Hepatocyte (in vitro differentiated cells): Measurements from ENCODE around the gene GALNTL6. TPM values are rescaled to one million over a fixed set of nuclear protein-coding genes. Genes with fewer than 3 reads are reported as not detected.

Source experiments
- DNase-seq: peaks from one replicate; pipeline ENCODE4 v3.0.0-alpha.2; 2016; ENCODE audit warnings: low spot score
- H2AFZ ChIP-seq: fragments of 200-600 bp; sonication (generic); 2 replicates; pipeline ENCODE4 v1.6.0; 2016; ENCODE audit warnings: antibody characterized with exemption, mild to moderate bottlenecking
- H3K27ac ChIP-seq: fragments of 200-600 bp; sonication (generic); 2 replicates; pipeline ENCODE4 v1.5.1; 2016; ENCODE audit warnings: mild to moderate bottlenecking
- H3K27me3 ChIP-seq: fragments of 200-600 bp; sonication (generic); 2 replicates; pipeline ENCODE4 v1.6.1; 2016
- H3K36me3 ChIP-seq: fragments of 200-600 bp; sonication (generic); replicated peaks from 2 replicates; pipeline ENCODE4 v1.5.1; 2016; ENCODE audit warnings: low read depth; ENCODE audit not compliant: insufficient read depth
- H3K4me1 ChIP-seq: fragments of 200-600 bp; sonication (generic); 2 replicates; pipeline ENCODE4 v1.5.1; 2016; ENCODE audit warnings: mild to moderate bottlenecking, moderate library complexity; ENCODE audit not compliant: insufficient read depth
- H3K4me2 ChIP-seq: fragments of 200-600 bp; sonication (generic); 2 replicates; pipeline ENCODE4 v1.6.0; 2016
- H3K4me3 ChIP-seq: fragments of 200-600 bp; sonication (generic); 2 replicates; pipeline ENCODE4 v1.5.1; 2016; ENCODE audit warnings: mild to moderate bottlenecking
- H3K79me2 ChIP-seq: fragments of 200-600 bp; sonication (generic); 2 replicates; pipeline ENCODE4 v1.6.0; 2017; ENCODE audit warnings: mild to moderate bottlenecking
- H3K9me2 ChIP-seq: fragments of 200-600 bp; sonication (generic); replicated peaks from 2 replicates; pipeline ENCODE4 v1.6.0; 2017; ENCODE audit warnings: mild to moderate bottlenecking; ENCODE audit not compliant: insufficient read depth
- H3K9me3 ChIP-seq: fragments of 200-600 bp; sonication (generic); 2 replicates; pipeline ENCODE4 v1.5.1; 2016; ENCODE audit warnings: low read depth, mild to moderate bottlenecking
- H4K20me1 ChIP-seq: fragments of 200-600 bp; sonication (generic); 2 replicates; pipeline ENCODE4 v1.6.0; 2016; ENCODE audit warnings: mild to moderate bottlenecking; ENCODE audit not compliant: insufficient read depth, poor library complexity, severe bottlenecking
- CTCF ChIP-seq: fragments of 200-600 bp; sonication (generic); IDR thresholded peaks from 2 replicates; pipeline ENCODE4 v1.5.1; 2016; ENCODE audit warnings: antibody characterized with exemption, mild to moderate bottlenecking; ENCODE audit not compliant: poor library complexity
- EZH2 ChIP-seq: fragments of 200-600 bp; sonication (generic); IDR thresholded peaks from 2 replicates; pipeline ENCODE4 v1.6.1; 2016; ENCODE audit warnings: antibody characterized with exemption, mild to moderate bottlenecking, borderline replicate concordance
- EZH2phosphoT487 ChIP-seq: fragments of 200-600 bp; sonication (generic); IDR thresholded peaks from one replicate; pipeline ENCODE4 v1.6.1; 2018; ENCODE audit warnings: antibody characterized with exemption, mild to moderate bottlenecking, low read depth, moderate library complexity; ENCODE audit not compliant: unreplicated experiment, severe bottlenecking
- WGBS: methylation state at CpG from one replicate; pipeline ENCODE4 v1.1.6; 2016; ENCODE audit warnings: low lambda C conversion rate; ENCODE audit errors: missing lambda C conversion rate; 5-methylcytosine and 5-hydroxymethylcytosine counted together
- polyA plus RNA-seq: library from polyadenylated mRNA; unstranded; fragments of >200 nt; fragmentation: Nextera tagmentation; extraction: Ambion mirVana; gene quantifications from 2 replicates; pipeline ENCODE4 v1.2.1, GENCODE V29; 2016
- total RNA-seq: library from RNA; depleted of rRNA; stranded (reverse); fragments of >200 nt; gene quantifications from 2 replicates; pipeline ENCODE4 v1.2.3, GENCODE V29; 2014

GALNTL6 gene
- total and polyA plus RNA-seq, 2 experiments from 2014 or later, result 0.53 to 0.74 TPM

GRCh38 chr4:171940656-171941055, 127.5 kb downstream of the GALNTL6 start:
- no peak overlapping the region for H3K4me2 ChIP-seq

GRCh38 chr4:171947400-171947799, 134.2 kb downstream of the GALNTL6 start:
- H2AFZ ChIP-seq, result no peak overlapping the region
- H3K4me2 ChIP-seq, result no peak overlapping the region
- H3K9me2 ChIP-seq, result no peaks in the 10 kb centered on the region
- H3K27ac ChIP-seq, result no peak overlapping the region
- no peaks in the 10 kb centered on the region for H3K9me3 ChIP-seq
- H3K4me3 ChIP-seq, result no peak overlapping the region
- no peaks in the 10 kb centered on the region for H3K27me3 ChIP-seq
- H3K4me1 ChIP-seq, result no peaks in the 10 kb centered on the region
- H3K79me2 ChIP-seq, result no peaks in the 10 kb centered on the region
- TF ChIP-seq CTCF (no peak), EZH2 (no peak), EZH2phosphoT487 (no peak)
- H4K20me1 ChIP-seq, result no peaks in the 10 kb centered on the region
- DNase-seq, result no peak
- no peaks in the 10 kb centered on the region for H3K36me3 ChIP-seq

More at GRCh38 chr4:171940656-171941055, 127.5 kb downstream of the GALNTL6 start:
- no peaks in the 10 kb centered on the region for H4K20me1 ChIP-seq
- TF ChIP-seq CTCF (no peak), EZH2phosphoT487 (no peak), EZH2 (no peak)
- H3K27ac ChIP-seq, result no peak overlapping the region
- no peak overlapping the region for H3K4me3 ChIP-seq
- 95% methylated on average over 6 of the region's 6 CpGs for WGBS
- no peak for DNase-seq
- H3K9me2 ChIP-seq, result no peaks in the 10 kb centered on the region
- H3K9me3 ChIP-seq, result no peaks in the 10 kb centered on the region
- no peak overlapping the region for H2AFZ ChIP-seq
- H3K4me1 ChIP-seq, result no peaks in the 10 kb centered on the region
- H3K79me2 ChIP-seq, result no peaks in the 10 kb centered on the region
- H3K36me3 ChIP-seq, result no peaks in the 10 kb centered on the region
- no peaks in the 10 kb centered on the region for H3K27me3 ChIP-seq

DNA sequence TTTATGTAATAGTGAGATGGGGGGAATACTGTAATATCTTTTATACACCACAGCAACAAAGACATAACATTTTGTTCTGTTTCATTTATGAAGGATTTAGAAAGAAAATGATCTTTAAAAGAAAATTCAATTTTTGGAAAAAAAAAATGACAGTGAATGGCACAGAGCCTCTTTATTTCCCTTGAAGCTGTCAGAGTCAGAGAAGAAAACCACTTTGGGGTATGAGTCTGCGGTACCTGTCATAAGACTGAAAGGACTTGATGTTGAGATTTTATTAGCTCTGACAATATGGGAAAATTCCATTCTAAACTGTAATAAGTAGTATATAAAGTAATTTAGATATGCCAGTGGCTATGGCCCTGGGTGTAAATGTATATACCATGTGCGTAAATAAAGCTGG, 134.8 kb downstream of the GALNTL6 start:
- H3K4me3 ChIP-seq, result no peak overlapping the region
- H2AFZ ChIP-seq, result no peak overlapping the region
- H3K27ac ChIP-seq, result no peak overlapping the region
- H3K9me2 ChIP-seq, result no peaks in the 10 kb centered on the region
- no peaks in the 10 kb centered on the region for H3K36me3 ChIP-seq
- H3K4me2 ChIP-seq, result no peak overlapping the region
- no peaks in the 10 kb centered on the region for H3K9me3 ChIP-seq
- no peaks in the 10 kb centered on the region for H4K20me1 ChIP-seq
- WGBS, result 94% methylated on average over 2 of the region's 2 CpGs
- DNase-seq, result no peak
- H3K4me1 ChIP-seq, result no peaks in the 10 kb centered on the region
- H3K79me2 ChIP-seq, result no peaks in the 10 kb centered on the region
- no peak for TF ChIP-seq CTCF
- no peak for TF ChIP-seq EZH2
- TF ChIP-seq EZH2phosphoT487, result no peak
- no peaks in the 10 kb centered on the region for H3K27me3 ChIP-seq

- WGBS, result 70% methylated on average over 1 of the region's 1 CpG
- TF ChIP-seq CTCF, result no peak
- TF ChIP-seq EZH2, result no peak
- no peak for TF ChIP-seq EZH2phosphoT487
- no peak overlapping the region for H2AFZ ChIP-seq
Measured at GRCh38 chr4:171954650-171955049, 141.4 kb downstream of the GALNTL6 start.

More at GRCh38 chr4:171954650-171955049, 141.4 kb downstream of the GALNTL6 start:
- Histone ChIP-seq H3K27me3 (no peaks in the 10 kb centered on the region), H3K4me2 (no peak overlapping the region), H3K4me3 (no peak overlapping the region), H3K36me3 (no peaks in the 10 kb centered on the region), H3K4me1 (no peaks in the 10 kb centered on the region), H3K79me2 (no peaks in the 10 kb centered on the region), H3K27ac (no peak overlapping the region), H3K9me3 (no peaks in the 10 kb centered on the region), H3K9me2 (no peaks in the 10 kb centered on the region), H4K20me1 (no peaks in the 10 kb centered on the region)
- no peak for DNase-seq
